HuH-7.5 (cell line): ENCODE results near the gene AFF2.

ENCODE experiments used
- DNase-seq: peaks from one replicate; pipeline ENCODE4 v3.0.0; 2011; ENCODE audit warnings: low spot score

The AFF2 gene

GRCh38 chrX:148929686-148930085 is 429.3 kb downstream of the AFF2 start:
- DNase-seq: no peak

DNA sequence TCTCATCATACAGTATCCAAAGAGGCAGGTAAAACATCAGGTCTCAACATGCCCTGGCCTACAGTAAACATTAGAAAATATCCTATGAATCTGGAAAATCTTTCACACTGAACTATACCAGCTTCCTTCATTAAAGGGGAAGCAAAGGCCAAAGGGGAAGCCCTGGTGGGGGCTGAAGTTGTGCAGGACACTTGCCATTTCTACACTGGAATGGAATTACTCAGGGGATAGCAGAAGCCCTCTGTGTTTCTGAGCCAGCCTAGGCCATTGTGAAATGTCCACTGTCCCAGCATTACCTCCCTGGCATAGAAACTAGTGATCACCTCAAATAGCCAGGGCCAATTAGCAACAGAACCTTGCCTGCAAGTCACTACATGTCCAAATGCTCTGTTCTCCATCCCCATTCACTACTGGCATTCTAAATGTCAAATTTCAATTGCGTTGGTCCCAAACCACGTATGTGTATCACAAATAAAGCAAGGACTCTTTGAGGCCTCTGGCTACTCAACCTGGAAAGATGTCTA is 429.9 kb downstream of the AFF2 start:
- DNase-seq: no peak

DNA sequence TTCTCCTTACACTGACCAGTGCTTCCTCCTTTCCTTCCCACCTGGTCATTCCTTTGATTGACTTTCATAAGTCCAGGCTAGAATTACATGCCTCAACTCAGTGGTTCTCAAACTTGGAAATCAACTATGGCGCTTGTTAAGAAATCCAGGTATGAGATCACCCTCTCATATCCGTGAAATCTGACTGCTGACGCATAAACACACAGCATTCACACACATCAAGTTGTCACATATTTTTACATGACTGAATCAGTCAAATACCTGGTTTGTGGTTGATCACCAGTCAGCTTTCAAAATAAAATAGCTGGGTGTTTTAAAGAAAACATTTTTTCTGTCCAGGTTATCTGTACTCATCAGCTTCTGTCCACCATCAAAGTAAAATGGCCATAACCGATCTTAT is 433.5 kb downstream of the AFF2 start:
- DNase-seq: no peak

DNA sequence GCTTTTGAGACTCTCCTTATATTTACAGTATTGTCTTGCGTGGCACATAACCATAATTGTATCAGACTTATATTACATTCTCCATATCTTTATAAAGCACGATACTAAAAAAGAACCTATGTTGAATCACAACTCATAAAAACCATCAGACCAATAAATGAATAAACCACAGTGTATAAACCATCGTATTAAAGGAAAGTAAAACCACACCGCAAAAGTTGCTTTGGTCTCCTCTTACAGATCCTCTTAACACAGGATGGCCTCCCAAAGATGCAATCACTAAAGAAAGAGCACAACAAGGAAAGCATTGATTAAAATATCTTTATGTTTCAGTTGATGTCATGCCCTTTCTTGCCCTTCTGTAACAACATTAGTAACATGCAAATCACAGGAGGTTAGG is 437.9 kb downstream of the AFF2 start:
- DNase-seq: no peak

DNA sequence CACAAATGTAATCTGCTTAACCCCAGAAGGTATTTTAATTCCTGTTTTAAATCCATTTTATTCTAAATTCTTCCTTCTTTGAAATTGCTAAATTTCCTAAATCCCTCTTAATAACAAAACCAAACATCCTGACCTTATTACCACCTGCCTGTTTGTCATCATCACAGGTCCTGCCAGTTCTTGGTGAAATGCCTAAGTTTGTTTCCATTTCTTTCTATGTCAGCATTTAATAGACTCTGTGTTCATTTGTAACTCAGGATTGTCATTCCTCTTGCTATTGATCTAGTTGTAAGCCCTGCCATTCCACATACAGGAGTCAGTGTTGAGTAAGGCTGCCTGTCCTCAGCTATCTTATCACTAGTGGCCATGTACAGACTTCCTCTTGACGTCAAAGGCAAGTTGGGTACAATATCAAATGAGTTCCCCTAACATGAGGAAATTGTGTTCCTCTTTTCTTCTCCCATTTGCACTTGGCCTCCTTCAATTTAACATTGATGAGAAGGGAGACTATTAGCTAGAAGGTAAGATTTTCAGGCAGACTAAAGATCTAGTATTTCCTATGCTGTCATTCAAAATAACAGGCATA is 440.1 kb downstream of the AFF2 start:
- DNase-seq: no peak

- DNase-seq: no peak
Observed at GRCh38 chrX:148942754-148943153, 442.3 kb downstream of the AFF2 start.

GRCh38 chrX:148947399-148947975 is 447.1 kb downstream of the AFF2 start:
- DNase-seq: no peak

DNA sequence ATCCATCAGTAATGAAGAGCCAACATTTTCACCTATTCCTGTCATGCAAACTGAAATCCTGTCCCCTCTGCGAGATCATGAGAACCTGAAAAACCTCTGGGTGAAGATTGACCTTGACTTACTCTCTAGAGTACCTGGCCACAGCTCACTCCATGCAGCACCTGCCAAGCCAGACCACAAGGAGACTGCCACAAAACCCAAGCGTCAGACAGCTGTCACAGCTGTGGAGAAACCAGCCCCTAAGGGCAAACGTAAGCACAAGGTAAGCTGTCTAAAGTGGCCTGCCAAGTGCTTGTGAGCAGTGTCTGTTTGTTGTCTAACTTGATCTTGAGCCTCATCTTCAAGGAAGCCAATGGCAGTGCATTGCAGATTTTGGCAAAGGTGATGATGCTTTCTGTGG is 455.9 kb downstream of the AFF2 start:
- DNase-seq: no peak

GRCh38 chrX:148958901-148959300 is 458.5 kb downstream of the AFF2 start:
- no peak for DNase-seq

GRCh38 chrX:148960060-148960459 is 459.6 kb downstream of the AFF2 start:
- DNase-seq: no peak

DNA sequence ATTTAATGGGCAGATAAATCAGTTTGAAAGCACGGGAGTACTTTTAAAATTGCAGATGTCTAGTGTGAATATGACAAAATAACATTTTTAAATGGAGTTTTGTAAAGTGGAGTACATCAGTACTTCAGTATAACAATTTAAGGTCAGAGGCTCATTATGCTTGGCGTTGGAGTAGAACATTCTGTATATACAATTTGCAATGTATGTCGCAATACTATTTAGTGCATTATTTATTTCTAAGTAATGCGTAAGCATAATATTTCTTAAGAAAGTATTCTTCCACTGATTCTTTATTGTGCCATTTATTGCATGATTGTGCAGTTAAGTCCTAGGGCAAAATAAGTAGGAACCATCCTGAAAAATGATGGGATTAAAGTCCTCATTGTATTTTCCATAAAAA is 461.6 kb downstream of the AFF2 start:
- DNase-seq: no peak

- DNase-seq: no peak
Observed at GRCh38 chrX:148976571-148977400, 476.4 kb downstream of the AFF2 start.

- DNase-seq: no peak
Observed at GRCh38 chrX:148979786-148980185, 479.4 kb downstream of the AFF2 start.

- no peak for DNase-seq
Observed at GRCh38 chrX:148984238-148984637, 483.8 kb downstream of the AFF2 start.

GRCh38 chrX:148991502-148991901 is 491.1 kb downstream of the AFF2 start:
- DNase-seq: no peak

DNA sequence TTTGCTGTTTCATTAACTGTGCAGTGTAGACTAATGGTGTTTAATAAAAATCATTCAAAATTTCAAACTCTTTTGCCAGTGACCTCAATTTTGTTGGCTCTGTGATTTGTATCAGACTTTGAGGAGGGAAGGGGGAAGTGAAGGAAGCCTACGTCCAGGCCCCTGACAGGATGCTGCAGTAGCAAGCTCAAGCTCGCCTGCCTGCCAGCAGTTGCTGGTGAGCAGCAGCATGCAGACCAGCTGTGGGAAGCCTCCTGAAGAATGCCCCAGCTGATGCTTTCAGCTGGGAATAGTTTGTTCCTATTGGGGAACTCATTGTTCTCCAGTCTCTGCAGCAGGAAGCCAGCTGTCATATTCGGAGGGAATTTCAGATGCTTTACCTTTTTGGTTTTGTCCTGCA is 495.2 kb downstream of the AFF2 start:
- no peak for DNase-seq

DNA sequence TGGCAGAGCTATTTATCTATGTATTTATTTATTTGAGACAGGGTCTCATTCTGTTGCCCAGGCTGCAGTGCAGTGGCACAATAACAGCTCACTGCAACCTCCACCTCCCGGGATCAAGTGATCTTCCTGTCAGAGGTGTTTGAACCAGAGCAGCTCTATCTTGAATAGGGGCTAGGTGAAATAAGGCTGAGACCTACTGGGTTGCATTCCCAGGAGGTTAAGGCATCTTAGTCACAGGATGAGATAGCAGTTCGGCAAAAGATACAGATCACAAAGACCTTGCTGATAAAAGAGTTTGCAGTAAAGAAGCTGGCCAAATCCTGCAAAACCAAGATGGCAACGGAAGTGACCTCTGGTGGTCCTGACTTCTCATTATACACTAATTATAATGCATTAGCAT is 501.9 kb downstream of the AFF2 start:
- no peak for DNase-seq

- no peak for DNase-seq
Observed at GRCh38 chrX:149003863-149004660, 503.6 kb downstream of the AFF2 start.

DNA sequence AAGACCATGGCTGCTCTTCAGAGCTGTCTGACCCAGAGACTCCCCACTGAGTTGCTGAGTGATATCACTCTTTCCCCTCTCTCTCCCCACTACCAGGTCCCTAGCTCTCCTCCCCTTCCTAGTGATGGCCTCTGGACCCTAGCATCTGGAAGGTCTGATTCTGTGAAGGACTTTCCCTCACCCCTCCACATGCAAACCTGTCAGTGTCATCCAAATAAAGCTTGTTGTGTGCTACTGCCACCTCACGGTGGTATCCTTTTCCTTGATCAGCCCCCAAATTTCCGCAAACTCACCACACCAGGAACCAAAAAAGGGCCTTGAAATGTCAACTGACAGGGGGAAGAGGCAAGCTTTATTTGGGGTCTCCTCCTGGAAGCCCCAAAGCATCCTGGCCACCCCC is 504.5 kb downstream of the AFF2 start:
- no peak for DNase-seq

GRCh38 chrX:149006235-149006634 is 505.8 kb downstream of the AFF2 start:
- DNase-seq: no peak

GRCh38 chrX:149007423-149007822 is 507.0 kb downstream of the AFF2 start:
- DNase-seq: no peak
